ENCODE results near the gene MACROD2. TPM values are rescaled to one million over a fixed set of nuclear protein-coding genes. Genes with fewer than 3 reads are reported as not detected.

The MACROD2 gene
- total RNA-seq, 1 experiment from 2014 or later = 3.1 TPM

DNA sequence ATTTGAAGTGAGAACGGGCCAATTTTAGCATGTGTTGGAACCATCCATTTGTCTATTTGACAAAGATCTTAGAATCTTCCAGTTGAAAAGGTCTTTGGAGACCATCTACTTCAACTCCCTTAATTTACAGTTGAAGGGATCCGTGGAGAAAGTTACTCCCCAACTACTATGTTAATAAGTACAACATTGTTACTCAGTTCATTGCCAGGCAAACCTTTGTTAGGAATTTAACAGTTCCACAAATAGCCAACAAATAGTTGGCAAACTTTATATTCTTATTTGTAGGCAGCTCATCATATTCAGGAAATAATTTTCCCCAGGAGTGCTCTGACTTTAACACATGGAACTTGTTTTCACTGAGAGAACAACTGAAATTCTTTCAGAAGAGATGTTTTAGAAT lies 423.1 kb downstream of the MACROD2 start:
- Mint-ChIP-seq H3K9me3 (ENCODE audit: unreplicated experiment) (no peaks in the 10 kb centered on the region), H3K27ac (ENCODE audit: low read depth, unreplicated experiment) (no peak overlapping the region), H3K4me1 (ENCODE audit: insufficient read depth, unreplicated experiment) (no peaks in the 10 kb centered on the region), H3K36me3 (ENCODE audit: insufficient read depth, unreplicated experiment) (no peaks in the 10 kb centered on the region), H3K4me3 (ENCODE audit: unreplicated experiment) (no peak overlapping the region), H3K27me3 (ENCODE audit: insufficient read depth, unreplicated experiment) (no peaks in the 10 kb centered on the region)
- ChIA-PET POLR2A (no interaction called here), CTCF (no interaction called here)
- no peak for DNase-seq (ENCODE audit: unreplicated experiment)
- intact Hi-C loops (cut with micrococcal nuclease) = no loop called here
- no TSS peak for BruUV-seq (replicated peaks)
- no peak for TF ChIP-seq CTCF (IDR thresholded peaks at IDR 0.05; ENCODE audit: unreplicated experiment)

- DNase-seq (ENCODE audit: unreplicated experiment) = no peak
- no TSS peak for BruUV-seq (replicated peaks)
- no peaks in the 10 kb centered on the region for H3K36me3 Mint-ChIP-seq (ENCODE audit: insufficient read depth, unreplicated experiment)
- ChIA-PET CTCF (no interaction called here), POLR2A (interaction anchor here (1.2 to 1.4 kb wide), 2 partner anchors 10 to 278 kb away, joined by 3 read pairs; no protein-coding TSS in a partner anchor)
- intact Hi-C loops (cut with micrococcal nuclease) = no loop called here
- H3K9me3 Mint-ChIP-seq (ENCODE audit: unreplicated experiment) = no peaks in the 10 kb centered on the region
- no peak for TF ChIP-seq CTCF (IDR thresholded peaks at IDR 0.05; ENCODE audit: unreplicated experiment)
- H3K4me3 Mint-ChIP-seq (ENCODE audit: unreplicated experiment) = no peak overlapping the region
- H3K27me3 Mint-ChIP-seq (ENCODE audit: insufficient read depth, unreplicated experiment) = no peaks in the 10 kb centered on the region
- no peak overlapping the region for H3K27ac Mint-ChIP-seq (ENCODE audit: low read depth, unreplicated experiment)
- no peaks in the 10 kb centered on the region for H3K4me1 Mint-ChIP-seq (ENCODE audit: insufficient read depth, unreplicated experiment)
Observed at GRCh38 chr20:14422892-14423291, 427.6 kb downstream of the MACROD2 start.

DNA sequence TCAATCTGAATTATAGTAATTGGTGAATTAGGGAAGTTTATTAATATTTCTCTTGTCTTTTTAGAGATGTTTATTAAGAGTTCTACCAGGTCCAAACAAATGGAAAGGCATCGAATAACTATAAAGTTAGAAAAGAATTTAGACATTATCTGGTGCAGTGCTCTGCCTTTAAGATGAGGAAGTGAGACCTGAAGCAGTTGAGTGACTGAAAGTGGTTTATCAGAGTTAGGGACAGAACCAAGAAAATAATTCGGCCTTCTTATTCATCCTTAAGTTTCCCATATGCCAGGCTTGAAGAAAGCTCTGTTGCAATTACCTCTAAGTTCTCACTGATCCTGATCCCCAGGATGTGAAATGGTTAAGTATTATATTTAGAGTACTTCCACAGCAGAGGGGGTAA lies 436.3 kb downstream of the MACROD2 start:
- Mint-ChIP-seq H3K27ac (ENCODE audit: low read depth, unreplicated experiment) (no peak overlapping the region), H3K9me3 (ENCODE audit: unreplicated experiment) (no peaks in the 10 kb centered on the region), H3K27me3 (ENCODE audit: insufficient read depth, unreplicated experiment) (no peaks in the 10 kb centered on the region), H3K4me3 (ENCODE audit: unreplicated experiment) (no peak overlapping the region), H3K4me1 (ENCODE audit: insufficient read depth, unreplicated experiment) (peaks cover 14% of the 10 kb centered on the region), H3K36me3 (ENCODE audit: insufficient read depth, unreplicated experiment) (no peaks in the 10 kb centered on the region)
- ChIA-PET CTCF (interaction anchor here (1.2 kb wide), 1 partner anchor 16 kb away, joined by 4 read pairs; no protein-coding TSS in a partner anchor), POLR2A (interaction anchor here (1.3 kb wide), 1 partner anchor 11 kb away, joined by 4 read pairs; no protein-coding TSS in a partner anchor)
- no peak for TF ChIP-seq CTCF (IDR thresholded peaks at IDR 0.05; ENCODE audit: unreplicated experiment)
- no TSS peak for BruUV-seq (replicated peaks)
- DNase-seq (ENCODE audit: unreplicated experiment) = no peak
- intact Hi-C loops (cut with micrococcal nuclease) = loop anchor here (10.0 kb wide), 1 partner anchor 183 kb away; no protein-coding TSS in a partner anchor

DNA sequence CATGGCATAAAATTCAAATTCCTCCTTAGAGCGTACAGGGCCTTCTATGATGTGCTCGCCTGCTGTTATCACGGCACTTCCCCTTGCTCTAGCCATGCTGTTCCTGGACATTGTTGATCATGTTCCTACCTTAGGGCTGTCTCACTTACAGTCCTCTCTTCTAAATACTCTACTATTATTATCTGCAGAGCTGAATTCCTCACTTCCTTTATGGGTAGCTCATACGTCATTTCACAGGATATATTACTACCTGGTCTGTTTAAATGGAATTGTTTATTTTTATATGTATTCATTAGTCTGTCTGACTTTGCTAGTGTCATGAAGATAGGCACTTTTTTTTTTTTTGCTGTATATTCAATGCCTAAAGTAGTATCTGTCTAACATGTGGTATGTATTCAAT lies 436.8 kb downstream of the MACROD2 start:
- no peak overlapping the region for H3K4me3 Mint-ChIP-seq (ENCODE audit: unreplicated experiment)
- intact Hi-C loops (cut with micrococcal nuclease) = loop anchor here (10.0 kb wide), 1 partner anchor 183 kb away; no protein-coding TSS in a partner anchor
- no peak for TF ChIP-seq CTCF (IDR thresholded peaks at IDR 0.05; ENCODE audit: unreplicated experiment)

More for the DNA sequence above, 436.8 kb downstream of the MACROD2 start:
- no peak for DNase-seq (ENCODE audit: unreplicated experiment)
- Mint-ChIP-seq H3K4me1 (ENCODE audit: insufficient read depth, unreplicated experiment) (peaks cover 14% of the 10 kb centered on the region), H3K36me3 (ENCODE audit: insufficient read depth, unreplicated experiment) (no peaks in the 10 kb centered on the region), H3K27ac (ENCODE audit: low read depth, unreplicated experiment) (no peak overlapping the region), H3K27me3 (ENCODE audit: insufficient read depth, unreplicated experiment) (no peaks in the 10 kb centered on the region), H3K9me3 (ENCODE audit: unreplicated experiment) (no peaks in the 10 kb centered on the region)
- ChIA-PET POLR2A (interaction anchor here (0.7 to 0.9 kb wide), 2 partner anchors 8 to 94 kb away, joined by 3 read pairs; no protein-coding TSS in a partner anchor), CTCF (interaction anchor here (0.6 kb wide), 1 partner anchor 34 kb away, joined by 4 read pairs; no protein-coding TSS in a partner anchor)
- no TSS peak for BruUV-seq (replicated peaks)

Data from MCF 10A (cell line).